Adrenal gland (tissue), 12 donors: Measurements from ENCODE around the gene GSTA3. TPM values are rescaled to one million over a fixed set of nuclear protein-coding genes. Genes with fewer than 3 reads are reported as not detected.

Experiments
- DNase-seq, 7 donors: peaks; one replicate each; pipeline ENCODE4 v3.0.0-alpha.2; 2019 to 2020
- H3K27ac ChIP-seq, 5 donors: fragments of 200-600 bp; sonication (generic) in 4 of 5; 1 replicate in 3 of 5; 2 replicates in 2 of 5; pipeline versions ENCODE4 v1.5.1 to v1.8.0; 2016 to 2020; ENCODE audit warnings: mild to moderate bottlenecking in 1 of 5
- H3K27me3 ChIP-seq: fragments of 200-600 bp; 2 replicates; pipeline ENCODE4 v1.8.0; 2021
- H3K36me3 ChIP-seq, 2 donors: fragments of 200-600 bp; replicated peaks in 1 of 2; 1 replicate in 1 of 2; 2 replicates in 1 of 2; pipeline versions ENCODE4 v1.5.1 to v1.8.0; 2018 to 2022
- H3K4me1 ChIP-seq, 2 donors: fragments of 200-600 bp; replicated peaks in 1 of 2; 1 replicate in 1 of 2; 2 replicates in 1 of 2; pipeline versions ENCODE4 v1.5.1 to v1.8.0; 2018 to 2021
- H3K4me3 ChIP-seq, 4 donors: fragments of 200-600 bp; sonication (generic) in 3 of 4; one replicate each; pipeline ENCODE4 v1.5.1; 2016 to 2018
- H3K9me3 ChIP-seq, 3 donors: fragments of 200-600 bp; sonication (generic) in 1 of 3; replicated peaks in 1 of 3; 1 replicate in 2 of 3; 2 replicates in 1 of 3; pipeline versions ENCODE4 v1.5.1 to v1.8.0; 2016 to 2021
- POLR2A ChIP-seq, 2 donors: fragments of 450-650 bp; IDR thresholded peaks; one replicate each; pipeline ENCODE4 v1.6.1; 2017; ENCODE audit warnings: antibody characterized with exemption in 2 of 2, mild to moderate bottlenecking in 2 of 2, moderate library complexity in 1 of 2
- WGBS, 4 donors: extraction: QIAGEN DNeasy Blood & Tissue Kit in 2 of 4; methylation state at CpG; one replicate each; pipeline versions ENCODE4 v1.1.5 to v1.1.7; 2013 to 2017; 5-methylcytosine and 5-hydroxymethylcytosine counted together
- intact Hi-C, 2 donors: fragments of 100-400 bp; cut with DNase I; formaldehyde crosslinking; loops; one replicate each; pipeline versions ENCODE4 v1.14.1 to v1.15.0; 2022 to 2023
- polyA plus RNA-seq, 3 donors: library from polyadenylated mRNA; stranded (reverse); fragments of 200-250 nt in 2 of 3; fragments of 350-450 nt in 1 of 3; fragmentation: Illumina TruSeq in 1 of 3; extraction: RNeasy Lipid Tissue Mini Kit (QIAGEN cat#74804) in 1 of 3; gene quantifications; one replicate each; pipeline ENCODE4 v1.2.3, GENCODE V29; 2013 to 2014
- total RNA-seq, 9 donors: library from RNA; depleted of rRNA in 4 of 9; stranded (reverse); fragments of >200 nt in 4 of 9; fragments of 120-200 nt in 1 of 9; fragmentation: NEBNext Ultra II Directional in 1 of 9; extraction: Animal tissue kit (Norgen Biotek cat#: 25700) in 1 of 9; gene quantifications; one replicate each; pipeline versions ENCODE4 v1.1.0 to v1.2.4, GENCODE V29; 2013 to 2023
- TF ChIP-seq, protein P1 (sequence below), 6 experiments: fragments of 450-650 bp in 4 of 6; fragments of 200-600 bp in 2 of 6; sonication (generic) in 1 of 6; IDR thresholded peaks; 1 replicate in 5 of 6; 2 replicates in 1 of 6; pipeline versions ENCODE4 v1.5.1 to v1.8.0; 2016 to 2021; ENCODE audit warnings: antibody characterized with exemption in 6 of 6, mild to moderate bottlenecking in 2 of 6, moderate library complexity in 1 of 6
- donor health status: healthy with polysubstance abuse.
- donor health status: Bipolar disorder and iron deficiency.
- donor health status: DM: yes; HTN: yes; CAD: no.
- donor health status: DM: no; HTN: no; CAD: no.
- donor health status: DM: no; HTN: no; CAD: no.
- donor health status: DM: yes; HTN: yes; CAD: no.

GSTA3 gene
- total and polyA plus RNA-seq, 12 donors: 8.1 to 431 (median 43.0) TPM

DNA sequence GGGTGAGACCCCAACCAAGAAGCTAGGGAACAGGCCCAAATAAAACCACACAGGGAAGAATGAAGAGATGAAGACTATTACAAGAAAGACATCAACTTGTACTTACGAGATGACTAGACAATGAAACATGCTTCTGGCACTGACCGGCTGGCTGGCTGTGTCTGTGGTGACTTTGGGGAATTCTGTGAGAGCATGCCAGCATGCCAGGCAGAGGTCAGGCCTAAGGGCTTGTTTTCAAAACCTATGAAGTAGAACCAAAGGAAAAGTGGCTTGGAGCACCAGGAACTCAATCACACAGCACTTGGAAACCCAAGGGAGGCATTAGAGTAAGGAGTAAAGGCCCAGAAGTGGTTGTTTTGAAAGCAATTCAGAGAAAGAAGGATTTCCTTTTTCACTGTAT is 28.4 kb upstream of the GSTA3 start:
- peak in 6 of 7 donors; percentile 40 to 63 (median 46) for DNase-seq
- TF ChIP-seq, protein P1, sequence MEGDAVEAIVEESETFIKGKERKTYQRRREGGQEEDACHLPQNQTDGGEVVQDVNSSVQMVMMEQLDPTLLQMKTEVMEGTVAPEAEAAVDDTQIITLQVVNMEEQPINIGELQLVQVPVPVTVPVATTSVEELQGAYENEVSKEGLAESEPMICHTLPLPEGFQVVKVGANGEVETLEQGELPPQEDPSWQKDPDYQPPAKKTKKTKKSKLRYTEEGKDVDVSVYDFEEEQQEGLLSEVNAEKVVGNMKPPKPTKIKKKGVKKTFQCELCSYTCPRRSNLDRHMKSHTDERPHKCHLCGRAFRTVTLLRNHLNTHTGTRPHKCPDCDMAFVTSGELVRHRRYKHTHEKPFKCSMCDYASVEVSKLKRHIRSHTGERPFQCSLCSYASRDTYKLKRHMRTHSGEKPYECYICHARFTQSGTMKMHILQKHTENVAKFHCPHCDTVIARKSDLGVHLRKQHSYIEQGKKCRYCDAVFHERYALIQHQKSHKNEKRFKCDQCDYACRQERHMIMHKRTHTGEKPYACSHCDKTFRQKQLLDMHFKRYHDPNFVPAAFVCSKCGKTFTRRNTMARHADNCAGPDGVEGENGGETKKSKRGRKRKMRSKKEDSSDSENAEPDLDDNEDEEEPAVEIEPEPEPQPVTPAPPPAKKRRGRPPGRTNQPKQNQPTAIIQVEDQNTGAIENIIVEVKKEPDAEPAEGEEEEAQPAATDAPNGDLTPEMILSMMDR (IDR thresholded peaks at IDR 0.05): no peak
- TF ChIP-seq POLR2A (IDR thresholded peaks at IDR 0.05): no peak
- peak overlapping the region in 1 of 5 donors; percentile 17 for H3K27ac ChIP-seq
- H3K4me1 ChIP-seq: peaks cover 0 to 8% of the 10 kb centered on the region in 2 donors
- H3K9me3 ChIP-seq: no peaks in the 10 kb centered on the region
- 41 to 55% (median 45%) methylated on average over 2 of the region's 2 CpGs for WGBS, 4 donors
- no peaks in the 10 kb centered on the region for H3K36me3 ChIP-seq
- intact Hi-C loops: no loop called here
- no peak overlapping the region for H3K4me3 ChIP-seq
- no peaks in the 10 kb centered on the region for H3K27me3 ChIP-seq

DNA sequence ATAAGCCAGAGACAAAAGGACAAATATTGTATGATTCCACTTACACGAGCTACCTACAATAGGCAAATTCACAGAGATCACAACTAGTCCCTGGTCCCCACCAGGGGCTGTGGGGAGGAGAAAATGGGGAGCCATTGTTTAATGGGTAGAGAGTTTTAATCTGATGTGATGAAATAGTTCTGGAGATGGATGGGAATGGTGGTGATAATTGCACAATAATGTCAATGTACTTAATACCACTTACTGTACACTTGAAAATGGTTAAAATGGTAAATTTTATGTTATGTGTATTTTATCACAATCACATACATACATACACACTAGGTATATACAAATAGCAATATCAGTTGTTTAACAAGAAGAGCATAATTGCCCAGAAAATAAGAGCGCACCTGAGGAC is 24.3 kb upstream of the GSTA3 start:
- H3K27me3 ChIP-seq: no peaks in the 10 kb centered on the region

DNA sequence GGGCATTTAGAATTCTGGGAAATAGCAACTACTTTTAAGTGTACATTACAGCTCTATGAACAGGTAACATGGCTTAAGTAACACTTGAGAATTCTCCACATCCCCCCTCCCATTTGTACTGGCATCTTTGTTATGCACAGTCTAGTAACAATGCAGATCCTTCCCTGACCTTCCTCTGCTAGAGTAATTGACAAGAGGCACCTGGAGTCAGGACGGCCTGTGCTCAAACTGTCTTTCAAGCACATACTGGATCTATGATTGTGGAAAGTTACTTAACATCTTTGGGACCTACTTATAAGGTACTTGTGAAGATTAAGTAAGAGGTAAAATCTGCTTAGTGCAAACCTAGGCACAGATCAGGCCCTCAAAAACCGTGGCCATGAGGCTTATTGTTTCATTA is 21.9 kb upstream of the GSTA3 start:
- intact Hi-C loops: no loop called here
- DNase-seq: no peak
- WGBS, 4 donors: 85 to 95% (median 87%) methylated on average over 2 of the region's 2 CpGs
- Histone ChIP-seq H3K36me3 (no peaks in the 10 kb centered on the region), H3K4me3 (no peak overlapping the region), H3K4me1 (peaks cover 4 to 5% of the 10 kb centered on the region in 2 donors), H3K27ac (no peak overlapping the region), H3K9me3 (no peaks in the 10 kb centered on the region), H3K27me3 (no peaks in the 10 kb centered on the region)
- no peak for TF ChIP-seq POLR2A (IDR thresholded peaks at IDR 0.05)
- TF ChIP-seq, protein P1 (IDR thresholded peaks at IDR 0.05): no peak

More for the DNA sequence above, 24.3 kb upstream of the GSTA3 start:
- WGBS, 4 donors: 85 to 92% (median 89%) methylated on average over 2 of the region's 2 CpGs
- peaks cover 4 to 13% of the 10 kb centered on the region in 2 donors for H3K4me1 ChIP-seq
- no peak overlapping the region for H3K4me3 ChIP-seq
- H3K36me3 ChIP-seq: no peaks in the 10 kb centered on the region
- TF ChIP-seq POLR2A (IDR thresholded peaks at IDR 0.05): no peak
- TF ChIP-seq, protein P1 (IDR thresholded peaks at IDR 0.05): no peak
- DNase-seq: no peak
- intact Hi-C loops: no loop called here
- no peak overlapping the region for H3K27ac ChIP-seq
- no peaks in the 10 kb centered on the region for H3K9me3 ChIP-seq

DNA sequence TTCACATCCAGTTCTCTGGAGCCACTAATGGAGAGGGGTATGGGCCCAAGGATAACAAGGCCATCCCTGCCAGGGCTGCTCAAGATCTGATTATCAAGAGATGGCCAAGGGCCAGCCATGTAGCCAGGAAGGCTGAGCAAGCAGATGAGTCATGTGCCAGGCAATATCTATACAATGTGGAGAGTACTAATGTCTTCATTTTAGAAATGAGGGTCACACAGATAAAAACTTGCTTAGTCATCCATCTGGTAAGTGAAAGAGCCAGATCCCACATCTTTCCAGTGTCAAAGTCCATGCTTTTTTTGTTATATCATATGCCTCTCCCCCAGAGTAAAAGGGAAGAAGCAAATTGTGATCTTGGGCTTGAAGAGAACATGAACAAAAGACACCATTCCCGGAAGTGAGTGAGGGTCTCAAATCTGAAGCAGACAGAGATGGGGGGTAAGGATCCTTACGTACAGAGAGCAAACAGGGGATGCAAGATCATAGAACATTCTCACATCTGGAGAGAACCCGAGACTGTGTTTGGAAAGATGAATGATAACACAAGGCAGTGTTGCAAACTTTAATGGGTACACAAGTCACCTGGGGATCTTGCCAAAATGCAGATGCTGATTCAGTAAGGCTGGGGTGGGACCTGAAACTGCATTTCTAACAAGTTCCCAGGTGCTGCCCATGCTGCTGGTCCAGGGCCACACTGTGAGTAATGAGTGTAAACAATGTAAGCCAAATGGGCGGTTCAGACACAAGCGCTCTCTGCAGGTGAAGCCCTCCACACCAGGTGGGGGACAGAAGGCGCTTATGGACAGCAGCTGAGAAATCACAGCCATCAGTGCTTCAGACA is 20.0 kb upstream of the GSTA3 start:
- no peaks in the 10 kb centered on the region for H3K27me3 ChIP-seq
- no peaks in the 10 kb centered on the region for H3K9me3 ChIP-seq
- no peaks in the 10 kb centered on the region for H3K36me3 ChIP-seq
- TF ChIP-seq, protein P1 (IDR thresholded peaks at IDR 0.05): no peak
- no peak for TF ChIP-seq POLR2A (IDR thresholded peaks at IDR 0.05)
- intact Hi-C loops: no loop called here
- peak; percentile 78 to 90 (median 84) for DNase-seq
- peaks cover 4 to 5% of the 10 kb centered on the region in 2 donors for H3K4me1 ChIP-seq
- no peak overlapping the region for H3K4me3 ChIP-seq
- H3K27ac ChIP-seq: peak overlapping the region in 4 of 5 donors; percentile 5 to 58 (median 30)
- 74 to 89% (median 84%) methylated on average over 4 to 6 of the region's 6 CpGs for WGBS, 4 donors
